OCI-LY7 (cell line): Measurements from ENCODE around the gene ACOT11. TPM values are rescaled to one million over a fixed set of nuclear protein-coding genes. Genes with fewer than 3 reads are reported as not detected.

Source experiments
- BruUV-seq: library from RNA; stranded (reverse); fragments of 400-500 nt; replicated peaks from 2 replicates; lab custom pipeline; 2021; lab: Mats Ljungman, UMichigan
- CTCF ChIA-PET: fragments of 300-600 bp; sonication (Branson Sonifier 250); formaldehyde crosslinking; loops from one replicate; lab custom pipeline; 2022; ENCODE audit warnings: antibody characterized with exemption; ENCODE audit not compliant: unreplicated experiment; lab: Charles Lee
- POLR2A ChIA-PET: fragments of 300-600 bp; sonication (Branson Sonifier 250); formaldehyde crosslinking; loops from one replicate; lab custom pipeline; 2022; ENCODE audit warnings: antibody characterized with exemption; lab: Charles Lee
- DNase-seq: peaks from one replicate; pipeline ENCODE4 v3.0.0-alpha.2; 2015; ENCODE audit warnings: low spot score
- H2AFZ ChIP-seq: fragments of 200-600 bp; sonication (generic), shearing (Covaris generic); 2 replicates; pipeline ENCODE4 v1.6.1; 2014; ENCODE audit warnings: mild to moderate bottlenecking, antibody characterized with exemption, low read length, moderate library complexity
- H3K27ac ChIP-seq: fragments of 200-600 bp; sonication (generic); 2 replicates; pipeline ENCODE4 v1.5.1; 2014; ENCODE audit warnings: mixed run types, low read depth, mild to moderate bottlenecking, moderate library complexity, low read length, inconsistent platforms; ENCODE audit not compliant: poor library complexity, severe bottlenecking
- H3K36me3 ChIP-seq: fragments of 200-600 bp; sonication (generic); 2 replicates; pipeline ENCODE4 v1.6.1; 2014; ENCODE audit warnings: mild to moderate bottlenecking, antibody characterized with exemption, low read length, moderate library complexity, mixed read lengths; ENCODE audit not compliant: insufficient read depth
- H3K4me1 ChIP-seq: fragments of 200-600 bp; sonication (generic); 2 replicates; pipeline ENCODE4 v1.5.1; 2014; ENCODE audit warnings: mild to moderate bottlenecking, low read length; ENCODE audit not compliant: insufficient read depth, poor library complexity, severe bottlenecking
- H3K4me2 ChIP-seq: fragments of 200-600 bp; sonication (generic); 2 replicates; pipeline ENCODE4 v1.6.1; 2014; ENCODE audit warnings: mild to moderate bottlenecking, low read length
- H3K4me3 ChIP-seq: fragments of 200-600 bp; sonication (generic); 2 replicates; pipeline ENCODE4 v1.5.1; 2014; ENCODE audit warnings: mild to moderate bottlenecking, low read depth, low read length; ENCODE audit not compliant: poor library complexity, severe bottlenecking
- H3K79me2 ChIP-seq: fragments of 200-600 bp; sonication (generic); 2 replicates; pipeline ENCODE4 v1.6.1; 2016; ENCODE audit warnings: low read depth, mild to moderate bottlenecking, low read length, moderate library complexity, mixed read lengths; ENCODE audit not compliant: insufficient read depth
- H3K9me2 ChIP-seq: fragments of 200-600 bp; sonication (generic); 2 replicates; pipeline ENCODE4 v1.6.1; 2016; ENCODE audit warnings: mild to moderate bottlenecking, low read length, mixed read lengths; ENCODE audit not compliant: insufficient read depth
- H3K9me3 ChIP-seq: fragments of 200-600 bp; sonication (generic); 2 replicates; pipeline ENCODE4 v1.6.1; 2014; ENCODE audit warnings: mild to moderate bottlenecking, mixed run types, low read length, mixed read lengths
- H4K20me1 ChIP-seq: fragments of 200-600 bp; sonication (generic); 2 replicates; pipeline ENCODE4 v1.6.1; 2014; ENCODE audit warnings: mild to moderate bottlenecking, antibody characterized with exemption, low read length, moderate library complexity, mixed read lengths; ENCODE audit not compliant: insufficient read depth
- EZH2phosphoT487 ChIP-seq: fragments of 200-600 bp; sonication (generic); IDR thresholded peaks from 2 replicates; pipeline ENCODE4 v1.6.1; 2018; ENCODE audit warnings: low read depth, borderline replicate concordance, mild to moderate bottlenecking, mixed run types, antibody characterized with exemption, low read length, moderate library complexity, mixed read lengths
- intact Hi-C: fragments of 100-400 bp; cut with micrococcal nuclease; formaldehyde crosslinking; loops from one replicate; pipeline ENCODE4 v1.10.0; 2022; ENCODE audit not compliant: unreplicated experiment
- total RNA-seq, 2 experiments: library from RNA; depleted of rRNA in 1 of 2; stranded (reverse); fragments of >200 nt in 1 of 2; shearing (Covaris generic) in 1 of 2; gene quantifications; 2 replicates each; pipeline ENCODE4 v1.2.3, GENCODE V29; 2014 to 2022
- TF ChIP-seq, protein P1 (sequence below): fragments of 200-600 bp; sonication (generic); conservative IDR thresholded peaks from 2 replicates; pipeline ENCODE4 v1.5.1; 2014; ENCODE audit warnings: mild to moderate bottlenecking, antibody characterized with exemption, low read length, moderate library complexity, mixed read lengths

Gene ACOT11
- total RNA-seq, 2 experiments from 2014 or later, result not detected

DNA sequence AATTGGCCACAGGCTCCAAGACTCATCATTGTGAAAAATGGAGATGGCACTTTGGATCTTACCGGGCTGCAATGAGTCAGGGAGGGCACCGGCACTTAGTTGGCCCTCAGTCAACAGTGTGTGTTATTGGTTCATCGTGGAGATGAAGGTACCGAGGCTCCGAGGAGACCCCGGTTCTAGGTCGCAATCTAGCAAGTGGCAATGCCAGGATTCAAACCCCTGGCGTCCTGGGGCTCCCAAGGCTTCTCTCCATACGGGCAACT, 49.0 kb upstream of the ACOT11 start:
- Histone ChIP-seq H2AFZ (0 out of 2 replicates have a peak overlapping the region, but pooled peaks have one; percentile 25), H3K27ac (no peak overlapping the region), H4K20me1 (no peaks in the 10 kb centered on the region), H3K79me2 (no peaks in the 10 kb centered on the region), H3K4me2 (peak overlapping the region; percentile 43), H3K4me3 (peak overlapping the region; percentile 27), H3K9me2 (no peaks in the 10 kb centered on the region), H3K36me3 (no peaks in the 10 kb centered on the region), H3K9me3 (no peaks in the 10 kb centered on the region), H3K4me1 (peaks cover 16% of the 10 kb centered on the region)
- POLR2A ChIA-PET, result interaction anchor here (0.5 kb wide), 1 partner anchor 10 kb away, joined by 4 read pairs; no protein-coding TSS in a partner anchor
- CTCF ChIA-PET, result no interaction called here
- TF ChIP-seq, protein P1, sequence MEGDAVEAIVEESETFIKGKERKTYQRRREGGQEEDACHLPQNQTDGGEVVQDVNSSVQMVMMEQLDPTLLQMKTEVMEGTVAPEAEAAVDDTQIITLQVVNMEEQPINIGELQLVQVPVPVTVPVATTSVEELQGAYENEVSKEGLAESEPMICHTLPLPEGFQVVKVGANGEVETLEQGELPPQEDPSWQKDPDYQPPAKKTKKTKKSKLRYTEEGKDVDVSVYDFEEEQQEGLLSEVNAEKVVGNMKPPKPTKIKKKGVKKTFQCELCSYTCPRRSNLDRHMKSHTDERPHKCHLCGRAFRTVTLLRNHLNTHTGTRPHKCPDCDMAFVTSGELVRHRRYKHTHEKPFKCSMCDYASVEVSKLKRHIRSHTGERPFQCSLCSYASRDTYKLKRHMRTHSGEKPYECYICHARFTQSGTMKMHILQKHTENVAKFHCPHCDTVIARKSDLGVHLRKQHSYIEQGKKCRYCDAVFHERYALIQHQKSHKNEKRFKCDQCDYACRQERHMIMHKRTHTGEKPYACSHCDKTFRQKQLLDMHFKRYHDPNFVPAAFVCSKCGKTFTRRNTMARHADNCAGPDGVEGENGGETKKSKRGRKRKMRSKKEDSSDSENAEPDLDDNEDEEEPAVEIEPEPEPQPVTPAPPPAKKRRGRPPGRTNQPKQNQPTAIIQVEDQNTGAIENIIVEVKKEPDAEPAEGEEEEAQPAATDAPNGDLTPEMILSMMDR, result no peak
- TF ChIP-seq EZH2phosphoT487, result no peak
- no peak for DNase-seq
- no TSS peak for BruUV-seq
- intact Hi-C loops, result loop anchor here (5.0 kb wide), 1 partner anchor 313 kb away; no protein-coding TSS in a partner anchor

- peak overlapping the region; percentile 43 for H3K4me2 ChIP-seq
- H3K9me2 ChIP-seq, result no peaks in the 10 kb centered on the region
- no peaks in the 10 kb centered on the region for H3K79me2 ChIP-seq
- H3K36me3 ChIP-seq, result no peaks in the 10 kb centered on the region
- H3K4me1 ChIP-seq, result peaks cover 16% of the 10 kb centered on the region
- no TSS peak for BruUV-seq
- intact Hi-C loops, result loop anchor here (5.0 kb wide), 1 partner anchor 313 kb away; no protein-coding TSS in a partner anchor
- H3K4me3 ChIP-seq, result peak overlapping the region; percentile 27
- peak; percentile 48 for DNase-seq
- TF ChIP-seq, protein P1, result peak; percentile 41; the same call in 1 of the 2 replicates
- TF ChIP-seq EZH2phosphoT487, result no peak
- H3K9me3 ChIP-seq, result no peaks in the 10 kb centered on the region
- H4K20me1 ChIP-seq, result no peaks in the 10 kb centered on the region
- H3K27ac ChIP-seq, result no peak overlapping the region
- ChIA-PET CTCF (no interaction called here), POLR2A (interaction anchor here (0.5 kb wide), 1 partner anchor 11 kb away, joined by 4 read pairs; no protein-coding TSS in a partner anchor)
- H2AFZ ChIP-seq, result 0 out of 2 replicates have a peak overlapping the region, but pooled peaks have one; percentile 25
Observed at GRCh38 chr1:54499360-54500106, 48.5 kb upstream of the ACOT11 start.

- no peaks in the 10 kb centered on the region for H3K79me2 ChIP-seq
- H4K20me1 ChIP-seq, result no peaks in the 10 kb centered on the region
- no peaks in the 10 kb centered on the region for H3K9me2 ChIP-seq
- DNase-seq, result no peak
- no TSS peak for BruUV-seq
- TF ChIP-seq EZH2phosphoT487, result no peak
- TF ChIP-seq, protein P1, result no peak
- H3K4me3 ChIP-seq, result no peak overlapping the region
- peak overlapping the region; percentile 43; the same call in 1 of the 2 replicates for H3K4me2 ChIP-seq
- no peaks in the 10 kb centered on the region for H3K36me3 ChIP-seq
- intact Hi-C loops, result no loop called here
- H3K27ac ChIP-seq, result no peak overlapping the region
- ChIA-PET CTCF (interaction anchor here (0.6 kb wide), 1 partner anchor 554 kb away, joined by 4 read pairs; the partner anchor contains the start of gene LRRC42), POLR2A (no interaction called here)
- no peaks in the 10 kb centered on the region for H3K9me3 ChIP-seq
- H3K4me1 ChIP-seq, result peaks cover 16% of the 10 kb centered on the region
- 0 out of 2 replicates have a peak overlapping the region, but pooled peaks have one; percentile 25 for H2AFZ ChIP-seq
Observed at GRCh38 chr1:54500107-54500431, 48.0 kb upstream of the ACOT11 start.
